SK-N-MC (cell line): ENCODE data around the gene THRA.

Experiments used
- DNase-seq: peaks from one replicate; pipeline ENCODE4 v3.0.0-alpha.2; 2011; ENCODE audit warnings: low read depth, low spot score
- H3K27ac ChIP-seq: fragments of 200-600 bp; sonication (generic); 2 replicates; pipeline ENCODE4 v1.5.1; 2016; ENCODE audit warnings: mixed run types
- H3K36me3 ChIP-seq: fragments of 200-600 bp; sonication (generic); 2 replicates; pipeline ENCODE4 v1.6.1; 2017; ENCODE audit warnings: antibody characterized with exemption, low read length, mixed read lengths; ENCODE audit not compliant: insufficient read depth
- H3K4me3 ChIP-seq: fragments of 200-600 bp; sonication (generic); 2 replicates; pipeline ENCODE4 v1.5.1; 2016
- H3K9ac ChIP-seq: fragments of 200-600 bp; sonication (generic); 2 replicates; pipeline ENCODE4 v1.8.0; 2017; ENCODE audit warnings: mixed run types, mixed read lengths; ENCODE audit not compliant: insufficient read length
- H3K9me3 ChIP-seq: fragments of 200-600 bp; sonication (generic); 2 replicates; pipeline ENCODE4 v1.6.1; 2017; ENCODE audit warnings: low read depth, mild to moderate bottlenecking, antibody characterized with exemption, low read length, moderate library complexity, mixed read lengths
- EZH2 ChIP-seq: fragments of 200-600 bp; sonication (generic); IDR thresholded peaks from one replicate; pipeline ENCODE4 v1.6.1; 2017; ENCODE audit warnings: antibody characterized with exemption
- FOXP2 ChIP-seq: optimal IDR thresholded peaks from 2 replicates; pipeline ENCODE3; 2011; ENCODE audit warnings: mild to moderate bottlenecking, moderate library complexity; ENCODE audit not compliant: insufficient read depth; ENCODE audit errors: extremely low read length, control extremely low read depth
- POLR2AphosphoS5 ChIP-seq: IDR thresholded peaks from 2 replicates; pipeline ENCODE4 v1.6.1; 2012; ENCODE audit warnings: mild to moderate bottlenecking, low read depth, low read length, borderline replicate concordance

The THRA gene

GRCh38 chr17:40086150-40087044, 23.6 kb downstream of the THRA start:
- Histone ChIP-seq H3K9ac (no peak overlapping the region), H3K27ac (no peak overlapping the region), H3K9me3 (no peaks in the 10 kb centered on the region), H3K4me3 (no peak overlapping the region), H3K36me3 (peaks cover 42% of the 10 kb centered on the region)
- no peak for DNase-seq
- TF ChIP-seq FOXP2: no peak
- no peak for TF ChIP-seq POLR2AphosphoS5
- TF ChIP-seq EZH2: no peak

- no peak for TF ChIP-seq EZH2
- TF ChIP-seq POLR2AphosphoS5: no peak
- TF ChIP-seq FOXP2: no peak
- no peak overlapping the region for H3K9ac ChIP-seq
- H3K9me3 ChIP-seq: no peaks in the 10 kb centered on the region
- DNase-seq: no peak
- no peak overlapping the region for H3K27ac ChIP-seq
- H3K36me3 ChIP-seq: peaks cover 42% of the 10 kb centered on the region
- H3K4me3 ChIP-seq: no peak overlapping the region
These were observed 24.5 kb downstream of the THRA start for GRCh38 chr17:40087049-40087794.

GRCh38 chr17:40087903-40088718, 25.3 kb downstream of the THRA start:
- H3K4me3 ChIP-seq: no peak overlapping the region
- H3K9ac ChIP-seq: no peak overlapping the region
- peaks cover 43% of the 10 kb centered on the region for H3K36me3 ChIP-seq
- H3K9me3 ChIP-seq: no peaks in the 10 kb centered on the region
- DNase-seq: no peak
- no peak for TF ChIP-seq FOXP2
- TF ChIP-seq POLR2AphosphoS5: no peak
- no peak for TF ChIP-seq EZH2
- H3K27ac ChIP-seq: no peak overlapping the region

- TF ChIP-seq POLR2AphosphoS5: no peak
- no peak for TF ChIP-seq EZH2
- no peak for TF ChIP-seq FOXP2
- DNase-seq: no peak
- no peak overlapping the region for H3K4me3 ChIP-seq
- H3K9ac ChIP-seq: no peak overlapping the region
- H3K27ac ChIP-seq: no peak overlapping the region
- H3K9me3 ChIP-seq: no peaks in the 10 kb centered on the region
- H3K36me3 ChIP-seq: peaks cover 54% of the 10 kb centered on the region
These were observed 26.5 kb downstream of the THRA start for GRCh38 chr17:40089077-40089895.

- no peak overlapping the region for H3K4me3 ChIP-seq
- H3K27ac ChIP-seq: no peak overlapping the region
- DNase-seq: no peak
- TF ChIP-seq EZH2 (no peak), POLR2AphosphoS5 (no peak), FOXP2 (no peak)
- no peak overlapping the region for H3K9ac ChIP-seq
- H3K36me3 ChIP-seq: peaks cover 47% of the 10 kb centered on the region
- H3K9me3 ChIP-seq: no peaks in the 10 kb centered on the region
These were observed 27.7 kb downstream of the THRA start for GRCh38 chr17:40090237-40091119.

GRCh38 chr17:40091691-40092397, 29.1 kb downstream of the THRA start:
- no peak overlapping the region for H3K9ac ChIP-seq
- no peak overlapping the region for H3K4me3 ChIP-seq

More at GRCh38 chr17:40091691-40092397, 29.1 kb downstream of the THRA start:
- Histone ChIP-seq H3K9me3 (no peaks in the 10 kb centered on the region), H3K36me3 (peaks cover 36% of the 10 kb centered on the region), H3K27ac (no peak overlapping the region)
- no peak for DNase-seq
- TF ChIP-seq EZH2 (no peak), FOXP2 (no peak), POLR2AphosphoS5 (no peak)
